SK-MEL-5 (cell line): ENCODE results near the gene SLC17A5. TPM values are rescaled to one million over a fixed set of nuclear protein-coding genes. Genes with fewer than 3 reads are reported as not detected.
"Not testable (repeated sequence)": the region's sequence is repeated elsewhere in the genome, so short reads cannot be mapped to it uniquely, and the experiment has no call there.

Experiments
- DNase-seq: peaks from one replicate; pipeline ENCODE4 v3.0.0-alpha.2; 2016; ENCODE audit warnings: low read depth, low spot score
- in situ Hi-C: cut with HindIII; loops from 2 replicates; pipeline ENCODE4 v1.10.0; 2016; ENCODE audit warnings: low sequenced_read_pairs, high pct_unique_total_duplicates, low pct_unique_long_range_greater_than_20kb
- total RNA-seq: library from RNA; depleted of rRNA; stranded (reverse); fragments of >200 nt; shearing (Covaris generic); gene quantifications from 2 replicates; pipeline ENCODE4 v1.2.3, GENCODE V29; 2014

The SLC17A5 gene
- total RNA-seq, 1 experiment from 2014 or later: 24.9 TPM

DNA sequence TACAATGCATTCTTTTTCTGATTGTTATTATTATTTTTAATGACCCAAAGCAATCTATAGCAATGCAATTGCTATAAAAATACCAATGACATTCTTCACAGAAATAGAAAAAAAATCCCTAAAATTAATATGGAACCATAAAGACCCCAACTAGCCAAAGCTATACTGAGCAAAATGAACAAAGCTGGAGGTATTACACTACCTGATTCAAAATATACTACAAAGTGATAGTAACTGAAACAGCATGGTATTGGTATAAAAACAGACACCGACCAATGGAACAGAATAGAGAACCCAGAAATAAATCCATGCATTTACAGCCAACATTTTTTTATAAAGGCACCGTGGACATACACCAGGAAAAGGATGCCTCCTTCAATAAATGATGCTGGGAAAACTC, 72.5 kb downstream of the SLC17A5 start:
- in situ Hi-C loops: no loop called here
- DNase-seq: no peak

DNA sequence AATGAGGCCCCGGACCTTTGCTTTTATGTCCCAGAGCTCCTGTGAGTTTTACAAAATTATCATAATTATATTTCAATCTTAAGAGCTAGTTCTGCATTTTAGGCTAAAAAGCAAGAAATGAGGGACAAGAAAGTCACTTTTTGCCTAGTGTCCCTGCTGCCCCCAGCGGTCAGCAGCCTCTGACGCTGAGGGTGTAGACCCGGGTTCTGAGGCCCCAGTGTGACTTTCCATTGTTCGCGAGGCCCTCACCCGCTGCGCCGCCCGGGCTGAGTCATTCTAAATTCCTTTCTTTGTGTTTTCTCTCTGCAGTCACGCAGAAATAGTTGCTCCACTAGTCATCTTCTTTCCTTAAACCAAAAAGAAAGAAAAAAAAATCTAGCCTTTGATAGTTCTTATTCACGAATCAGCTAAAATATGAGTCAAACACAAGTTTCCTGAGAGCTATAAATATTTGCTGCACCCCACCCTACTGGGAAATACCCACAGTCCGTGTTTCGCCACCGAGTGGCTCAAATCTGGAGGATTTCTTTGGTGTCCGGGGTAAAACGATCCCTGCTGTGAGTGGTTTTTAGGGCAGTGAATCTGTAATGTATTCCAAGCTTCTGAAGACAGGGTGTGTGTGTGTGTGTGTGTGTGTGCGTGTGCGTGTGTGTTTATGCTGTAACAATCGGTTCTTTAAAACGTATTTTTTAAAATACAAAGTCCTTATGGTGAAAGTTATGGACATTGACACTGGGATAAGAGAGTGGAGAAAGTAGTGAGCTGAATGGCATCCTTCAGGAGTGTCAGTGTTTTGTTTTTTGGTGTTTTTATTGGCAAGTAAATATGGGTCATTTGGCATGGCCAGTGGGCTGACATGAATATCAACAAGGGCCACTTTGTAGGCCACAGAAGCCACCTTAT, 73.3 kb downstream of the SLC17A5 start:
- DNase-seq: peak; percentile 92
- in situ Hi-C loops: no loop called here

DNA sequence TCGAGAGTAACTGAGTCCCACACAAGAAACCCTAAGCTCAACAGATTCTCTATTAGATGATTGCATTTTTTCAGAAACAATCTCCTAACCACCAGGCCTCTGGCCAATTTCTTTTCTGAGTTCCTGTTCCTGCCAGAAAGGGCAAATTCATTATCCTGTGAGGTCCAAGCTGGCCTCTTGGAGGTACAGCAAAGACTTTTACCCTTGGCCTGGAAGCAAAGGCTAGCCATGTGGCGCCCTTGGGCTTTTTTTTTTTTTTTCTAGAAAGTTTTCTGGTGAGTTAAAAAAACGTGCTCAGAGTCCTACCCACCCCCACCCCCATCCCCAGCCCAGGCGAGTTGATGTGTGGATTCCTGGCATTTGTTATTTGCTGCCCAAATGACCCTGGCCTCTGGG, 73.9 kb downstream of the SLC17A5 start:
- peak; percentile 76 for DNase-seq
- in situ Hi-C loops: no loop called here

DNA sequence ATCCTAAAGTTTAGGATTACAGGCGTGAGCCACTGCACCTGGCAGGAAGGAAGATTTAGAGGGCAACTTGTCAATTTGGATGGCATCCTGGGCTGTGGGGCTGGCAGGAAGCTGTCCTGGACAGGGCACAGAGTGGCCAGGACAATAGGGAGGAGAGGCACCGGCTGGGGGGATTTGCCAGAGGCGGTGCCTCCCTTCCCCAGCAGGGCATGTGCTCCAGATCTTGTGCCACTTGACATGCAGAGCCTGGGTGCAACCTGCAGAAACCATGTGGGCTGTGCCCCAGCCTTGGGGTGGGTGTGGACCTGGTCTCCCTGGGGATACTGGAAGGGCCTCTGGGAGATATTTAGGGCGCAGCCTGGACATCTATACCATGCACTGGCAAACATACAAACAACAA, 74.4 kb downstream of the SLC17A5 start:
- in situ Hi-C loops: no loop called here

DNA sequence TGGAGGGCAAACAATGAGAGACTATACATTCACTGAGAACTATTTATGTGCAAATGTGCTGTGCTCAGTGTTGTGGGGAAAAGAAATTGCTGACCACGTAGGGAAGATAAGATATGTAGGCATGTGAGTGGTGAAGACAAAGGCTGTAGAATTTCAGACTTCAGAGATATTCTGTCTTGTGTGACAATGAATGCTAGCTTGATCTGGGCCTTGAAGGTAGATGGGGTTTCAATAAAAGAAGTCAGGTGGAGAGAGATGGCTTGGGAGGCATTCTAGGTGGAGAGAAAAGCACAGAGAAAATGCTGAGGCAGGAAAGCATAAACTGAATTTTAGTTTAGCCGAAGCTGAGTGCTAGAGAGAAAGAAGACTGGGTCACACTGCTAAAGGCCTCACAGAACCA, 76.1 kb downstream of the SLC17A5 start:
- DNase-seq: no peak
- in situ Hi-C loops: no loop called here

More for the DNA sequence above, 74.4 kb downstream of the SLC17A5 start:
- peak; percentile 44 for DNase-seq

DNA sequence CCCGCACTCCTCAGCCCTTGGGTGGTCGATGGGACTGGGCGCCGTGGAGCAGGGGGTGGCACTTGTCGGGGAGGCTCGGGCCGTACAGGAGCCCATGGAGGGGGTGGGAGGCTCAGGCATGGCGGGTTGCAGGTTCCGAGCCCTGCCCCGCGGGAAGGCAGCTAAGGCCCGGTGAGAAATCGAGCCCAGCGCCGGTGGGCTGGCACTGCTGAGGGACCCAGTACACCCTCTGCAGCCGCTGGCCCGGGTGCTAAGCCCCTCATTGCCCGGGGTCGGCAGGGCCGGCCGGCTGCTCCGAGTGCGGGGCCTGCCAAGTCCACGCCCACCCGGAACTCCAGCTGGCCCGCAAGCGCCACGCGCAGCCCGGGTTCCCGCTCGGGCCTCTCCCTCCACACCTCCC, 81.3 kb downstream of the SLC17A5 start:
- in situ Hi-C loops, DNase-seq: not testable (repeated sequence)

GRCh38 chr6:73571218-73572181, 82.3 kb downstream of the SLC17A5 start:
- in situ Hi-C loops, DNase-seq: not testable (repeated sequence)

DNA sequence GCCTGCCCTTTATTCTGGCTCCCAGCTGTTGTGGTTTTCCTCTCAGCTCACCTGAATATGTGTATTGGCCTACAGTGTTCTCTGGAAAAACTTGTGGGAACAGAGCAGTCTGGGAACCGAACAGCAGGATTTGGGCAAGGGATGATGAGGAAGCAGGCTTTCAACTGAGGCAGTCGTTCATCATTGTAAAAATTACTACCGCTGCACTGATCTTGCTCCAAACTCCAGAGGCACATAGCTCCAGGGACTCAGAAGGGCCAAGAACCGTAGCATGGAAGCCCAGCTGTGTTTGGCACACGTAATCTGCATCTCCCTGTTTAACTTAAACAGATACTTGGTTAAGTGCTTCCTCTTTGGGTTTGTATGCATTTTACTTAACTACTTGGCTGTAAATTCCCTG, 84.7 kb downstream of the SLC17A5 start:
- no peak for DNase-seq
- in situ Hi-C loops: no loop called here

DNA sequence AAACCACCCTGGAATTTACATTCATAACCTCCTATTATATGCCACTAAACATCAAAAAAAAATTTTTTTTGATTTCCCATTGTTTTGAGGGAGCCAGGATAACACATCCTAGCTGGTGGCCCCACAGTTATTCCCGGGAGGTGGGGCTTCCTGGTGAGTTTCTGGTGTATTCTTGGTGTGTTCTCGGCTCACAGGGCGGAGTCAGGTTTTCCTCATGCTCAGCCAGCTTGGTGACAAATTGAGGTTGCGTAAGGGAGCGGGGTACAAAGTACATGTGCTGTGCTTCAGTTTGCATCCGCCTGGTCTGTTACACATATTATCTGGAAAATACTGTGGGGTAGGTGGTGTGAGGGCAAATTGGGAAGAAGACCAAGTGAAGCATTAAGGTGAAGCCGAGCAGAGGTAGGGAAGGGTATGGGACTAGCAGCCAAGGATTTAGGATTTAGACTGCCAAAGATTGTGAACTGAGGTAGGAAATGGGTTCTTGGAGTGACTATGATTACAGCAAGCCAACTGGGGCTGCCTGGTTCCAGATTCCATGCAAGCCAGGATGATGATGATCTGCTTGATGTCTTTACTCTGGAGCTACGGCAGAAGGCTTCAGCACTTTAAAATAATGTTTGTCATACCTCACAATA, 86.7 kb downstream of the SLC17A5 start:
- in situ Hi-C loops: no loop called here

GRCh38 chr6:73566486-73566871, 87.3 kb downstream of the SLC17A5 start:
- DNase-seq, in situ Hi-C loops: not testable (repeated sequence)

More for the DNA sequence above, 86.7 kb downstream of the SLC17A5 start:
- no peak for DNase-seq

GRCh38 chr6:73565767-73566485, 87.9 kb downstream of the SLC17A5 start:
- in situ Hi-C loops: no loop called here

DNA sequence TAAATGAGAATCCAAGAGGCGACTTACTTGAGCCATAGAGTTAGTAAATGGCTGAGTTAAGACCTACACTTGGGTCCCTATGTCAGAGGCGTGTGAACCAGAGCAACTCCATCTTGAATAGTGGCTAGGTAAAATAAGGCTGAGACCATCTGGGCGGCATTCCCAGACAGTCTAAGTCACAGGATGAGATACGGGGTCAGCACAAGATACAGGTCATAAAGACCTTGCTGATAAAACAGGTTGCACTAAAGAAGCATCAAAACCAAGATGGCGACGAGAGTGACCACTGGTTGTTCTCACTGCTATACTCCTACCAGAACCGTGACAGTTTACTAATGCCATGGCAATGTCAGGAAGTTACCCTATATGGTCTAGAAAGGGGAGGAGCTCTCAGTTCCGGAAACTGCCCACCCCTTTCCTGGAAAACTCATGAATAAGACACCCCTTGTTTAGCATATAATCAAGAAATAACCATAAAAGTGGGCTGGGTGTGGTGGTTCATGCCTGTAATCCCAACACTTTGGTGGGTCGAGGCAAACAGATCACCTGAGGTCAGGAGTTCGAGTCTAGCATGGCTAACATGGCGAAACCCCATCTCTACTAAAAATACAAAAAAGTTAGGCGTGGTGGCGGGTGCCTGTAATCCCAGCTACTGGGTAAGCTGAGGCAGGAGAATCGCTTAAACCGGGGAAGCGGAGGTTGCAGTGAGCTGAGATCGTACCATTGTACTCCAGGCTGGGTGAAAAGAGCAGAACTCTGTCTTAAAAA, 89.0 kb downstream of the SLC17A5 start:
- no peak for DNase-seq
- in situ Hi-C loops: no loop called here

More at GRCh38 chr6:73565767-73566485, 87.9 kb downstream of the SLC17A5 start:
- DNase-seq: peak; percentile 35

DNA sequence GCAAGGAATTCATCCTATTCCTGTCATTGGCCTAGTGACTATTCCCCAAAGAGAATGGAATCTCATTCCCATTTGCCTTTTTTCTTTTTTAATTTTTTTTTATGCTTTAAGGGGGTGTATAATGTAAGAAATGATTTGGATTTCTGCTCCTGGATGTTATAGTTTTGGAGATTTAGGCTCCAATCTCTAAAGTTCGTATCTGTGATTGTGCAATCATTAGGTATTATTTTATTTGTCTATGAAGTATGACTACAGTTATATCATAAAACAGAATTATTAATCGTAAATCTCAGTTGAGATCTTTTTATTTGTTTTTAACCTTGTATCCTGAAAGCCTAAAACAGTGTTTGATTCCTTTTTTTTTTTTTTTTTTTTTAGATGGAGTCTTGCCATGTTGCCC, 91.2 kb downstream of the SLC17A5 start:
- in situ Hi-C loops: no loop called here
- no peak for DNase-seq

GRCh38 chr6:73560853-73561407, 92.9 kb downstream of the SLC17A5 start:
- DNase-seq: no peak
- in situ Hi-C loops: no loop called here

GRCh38 chr6:73560182-73560732, 93.5 kb downstream of the SLC17A5 start:
- in situ Hi-C loops: no loop called here
- DNase-seq: no peak

GRCh38 chr6:73559399-73559794, 94.4 kb downstream of the SLC17A5 start:
- DNase-seq, in situ Hi-C loops: not testable (repeated sequence)
